ENCODE measurements around the gene CLEC17A. TPM values are rescaled to one million over a fixed set of nuclear protein-coding genes. Genes with fewer than 3 reads are reported as not detected.

The CLEC17A gene
- total RNA-seq, 2 experiments from 2014 or later = 2.4 to 2.5 TPM

- Mint-ChIP-seq H3K27ac (no peak overlapping the region), H3K36me3 (ENCODE audit: low read depth) (no peaks in the 10 kb centered on the region), H3K4me1 (no peaks in the 10 kb centered on the region), H3K4me3 (no peak overlapping the region), H3K27me3 (peaks cover 12% of the 10 kb centered on the region), H3K9me3 (ENCODE audit: low read depth) (no peaks in the 10 kb centered on the region)
- ChIA-PET POLR2A (no interaction called here), CTCF (interaction anchor here (0.6 kb wide), 1 partner anchor 105 kb away, joined by 3 read pairs; no protein-coding TSS in a partner anchor)
- intact Hi-C loops (cut with DNase I, micrococcal nuclease) = no loop called here
- DNase-seq = no peak
- ATAC-seq = no peak
These were observed 78.6 kb downstream of the CLEC17A start for GRCh38 chr19:14661372-14661924.

Other genes starting within 250 kb of the CLEC17A start
- gene ADGRE5, start 201.6 kb upstream of the CLEC17A start, total RNA-seq = 100 to 1,000 TPM; 207 to 232 TPM
- gene DDX39A, start 163.7 kb upstream of the CLEC17A start, total RNA-seq = 100 to 1,000 TPM; 168 to 185 TPM
- 100 to 1,000 TPM; 173 to 176 TPM for gene PKN1, start 149.8 kb upstream of the CLEC17A start, total RNA-seq
- under 1 TPM; 0.16 to 0.25 TPM for gene PTGER1, start 107.7 kb upstream of the CLEC17A start, total RNA-seq
- gene GIPC1, start 87.0 kb upstream of the CLEC17A start, total RNA-seq = 10 to 100 TPM; 19.3 to 25.7 TPM
- 10 to 100 TPM; 69.3 to 72.6 TPM for gene DNAJB1, start 64.7 kb upstream of the CLEC17A start, total RNA-seq
- gene TECR, start 53.5 kb upstream of the CLEC17A start, total RNA-seq = 100 to 1,000 TPM; 106 to 145 TPM
- gene NDUFB7, start 11.0 kb upstream of the CLEC17A start, total RNA-seq = 100 to 1,000 TPM; 112 to 121 TPM
- gene ADGRE3, start 91.8 kb downstream of the CLEC17A start, total RNA-seq = under 1 TPM; 0.11 to 0.30 TPM
- 10 to 100 TPM; 11.7 to 12.7 TPM for gene ZNF333, start 107.0 kb downstream of the CLEC17A start, total RNA-seq
- gene ADGRE2, start 195.5 kb downstream of the CLEC17A start, total RNA-seq = under 1 TPM; 0.75 to 0.95 TPM

Data from activated CD4-positive, alpha-beta T cell treated with anti-CD3 and anti-CD28 coated beads for 36 hours (primary cell).